Measurements from ENCODE around the gene SRPRB. TPM values are rescaled to one million over a fixed set of nuclear protein-coding genes. Genes with fewer than 3 reads are reported as not detected.
A peak's percentile ranks its signal among the peaks of the same experiment; 100 is the strongest.

SRPRB gene
- total and polyA plus RNA-seq, 5 donors from 2014 or later: 23.8 to 57.2 (median 36.4) TPM

DNA sequence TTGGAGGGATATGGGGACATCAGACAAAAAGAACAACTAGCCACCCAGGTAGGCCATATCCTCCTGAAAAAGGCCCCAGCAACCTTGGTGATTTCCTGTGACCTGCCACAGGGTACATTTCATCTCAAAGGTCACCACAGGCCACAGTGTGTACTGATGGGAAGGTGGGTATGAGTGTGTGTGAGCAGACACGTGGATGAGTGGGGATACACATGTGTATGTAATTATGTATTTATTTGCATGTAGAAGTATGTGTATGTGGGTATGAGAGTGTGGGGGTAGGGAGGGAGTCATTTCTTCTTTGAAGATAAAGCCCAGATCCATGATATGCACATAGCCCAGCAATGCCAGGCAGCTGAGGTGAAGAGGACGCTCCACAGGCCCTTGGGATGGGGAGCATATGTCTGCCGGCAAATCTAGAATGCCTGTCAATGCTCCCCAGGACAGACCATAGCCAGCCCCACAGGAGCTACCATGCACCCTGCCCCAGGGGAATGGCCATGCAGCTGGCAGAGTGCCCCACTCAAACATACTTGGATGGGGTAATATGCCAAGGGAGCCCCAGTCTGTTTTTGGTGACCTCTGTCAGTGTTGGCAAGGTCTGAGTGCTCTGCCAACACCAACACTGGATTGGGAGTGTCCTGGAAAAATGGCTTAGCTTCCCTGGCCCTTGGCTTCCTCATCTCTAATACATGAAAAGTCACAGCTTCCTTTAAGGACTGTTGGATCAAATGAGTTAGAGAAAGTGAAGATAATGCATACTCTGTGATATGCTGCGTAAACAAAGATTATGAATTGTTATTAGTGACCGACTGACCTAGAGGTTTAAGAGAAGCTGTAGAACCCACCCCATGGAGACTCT lies 47.7 kb downstream of the SRPRB start:
- Histone ChIP-seq H3K9me3 (ENCODE audit: control insufficient read depth in 2 of 2, low read length in 2 of 2) (no peaks in the 10 kb centered on the region), H3K4me1 (ENCODE audit: control insufficient read depth, insufficient read depth, low read length, poor library complexity, severe bottlenecking) (no peaks in the 10 kb centered on the region), H3K27me3 (ENCODE audit: control insufficient read depth, insufficient read depth, low read length) (peaks cover 4% of the 10 kb centered on the region), H3K27ac (ENCODE audit: insufficient read depth, low read length, poor library complexity, severe bottlenecking) (no peak overlapping the region), H3K4me3 (ENCODE audit: low read depth, low read length) (no peak overlapping the region), H3K36me3 (ENCODE audit: control insufficient read depth, insufficient read depth, low read length) (no peaks in the 10 kb centered on the region)
- no peaks in the 10 kb centered on the region for H3K4me1 Mint-ChIP-seq
- peaks cover 8% of the 10 kb centered on the region for H3K27me3 Mint-ChIP-seq
- ATAC-seq (ENCODE audit: low read depth in 2 of 2) (no peak), DNase-seq (no peak)
- H3K36me3 Mint-ChIP-seq: no peaks in the 10 kb centered on the region
- no peak overlapping the region for H3K4me3 Mint-ChIP-seq
- no peaks in the 10 kb centered on the region for H3K9me3 Mint-ChIP-seq
- H3K27ac Mint-ChIP-seq: no peak overlapping the region

DNA sequence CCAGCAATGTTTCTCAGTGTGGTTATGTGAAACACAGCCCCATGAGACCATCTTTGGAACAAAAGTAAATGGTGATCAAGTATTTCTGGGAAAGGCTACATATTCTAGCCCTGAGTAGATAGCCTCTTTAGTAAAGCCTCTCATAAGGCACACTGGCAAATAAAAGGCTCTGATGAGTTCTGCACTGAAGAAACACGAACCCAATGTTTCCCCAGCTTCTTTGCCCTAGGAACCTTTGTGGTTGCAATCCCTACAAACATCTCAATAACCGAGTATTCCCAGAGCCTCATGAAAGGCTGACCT lies 48.3 kb downstream of the SRPRB start:
- no peaks in the 10 kb centered on the region for H3K4me1 Mint-ChIP-seq
- Histone ChIP-seq H3K27ac (ENCODE audit: insufficient read depth, low read length, poor library complexity, severe bottlenecking) (no peak overlapping the region), H3K4me3 (ENCODE audit: low read depth, low read length) (no peak overlapping the region), H3K9me3 (ENCODE audit: control insufficient read depth in 2 of 2, low read length in 2 of 2) (no peaks in the 10 kb centered on the region), H3K27me3 (ENCODE audit: control insufficient read depth, insufficient read depth, low read length) (no peaks in the 10 kb centered on the region), H3K4me1 (ENCODE audit: control insufficient read depth, insufficient read depth, low read length, poor library complexity, severe bottlenecking) (no peaks in the 10 kb centered on the region), H3K36me3 (ENCODE audit: control insufficient read depth, insufficient read depth, low read length) (no peaks in the 10 kb centered on the region)
- ATAC-seq (ENCODE audit: low read depth in 2 of 2): no peak
- peaks cover 6% of the 10 kb centered on the region for H3K27me3 Mint-ChIP-seq
- no peak overlapping the region for H3K4me3 Mint-ChIP-seq
- DNase-seq: no peak
- H3K36me3 Mint-ChIP-seq: no peaks in the 10 kb centered on the region
- H3K27ac Mint-ChIP-seq: no peak overlapping the region
- H3K9me3 Mint-ChIP-seq: no peaks in the 10 kb centered on the region

DNA sequence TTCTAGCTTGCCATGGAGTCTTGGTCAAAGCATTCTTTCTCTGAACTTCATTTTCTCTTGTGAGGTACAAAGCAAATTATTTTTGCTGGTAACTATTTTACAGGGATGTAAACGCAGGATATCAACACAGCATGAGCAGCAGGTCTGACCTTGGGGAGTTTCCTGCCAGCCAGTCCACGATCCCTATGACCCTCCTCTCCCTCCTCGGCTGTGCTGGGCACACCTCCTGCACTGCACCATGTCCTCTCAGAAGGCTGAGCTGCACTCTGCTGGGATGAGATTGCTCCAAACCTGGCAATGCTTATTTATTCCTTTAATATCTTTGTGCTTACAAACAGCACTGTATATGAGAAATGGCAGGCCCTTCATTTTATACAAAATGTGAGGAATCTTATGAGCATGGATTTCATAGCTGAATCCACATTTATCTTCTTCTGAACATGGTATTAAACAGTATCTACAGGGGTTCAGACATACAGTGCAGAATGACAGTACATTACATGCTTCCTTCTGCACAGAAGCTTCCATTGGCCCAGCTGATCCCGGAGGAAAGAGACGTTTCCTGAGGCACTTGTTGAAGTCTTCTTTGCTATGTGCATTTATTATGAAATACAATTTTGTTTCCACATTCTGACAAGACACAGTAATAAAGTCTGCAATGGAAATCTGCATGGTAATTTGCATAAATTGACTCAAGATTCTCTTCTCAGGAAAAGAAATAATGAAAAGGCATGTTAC lies 48.8 kb downstream of the SRPRB start:
- no peak for DNase-seq
- no peaks in the 10 kb centered on the region for H3K36me3 Mint-ChIP-seq

DNA sequence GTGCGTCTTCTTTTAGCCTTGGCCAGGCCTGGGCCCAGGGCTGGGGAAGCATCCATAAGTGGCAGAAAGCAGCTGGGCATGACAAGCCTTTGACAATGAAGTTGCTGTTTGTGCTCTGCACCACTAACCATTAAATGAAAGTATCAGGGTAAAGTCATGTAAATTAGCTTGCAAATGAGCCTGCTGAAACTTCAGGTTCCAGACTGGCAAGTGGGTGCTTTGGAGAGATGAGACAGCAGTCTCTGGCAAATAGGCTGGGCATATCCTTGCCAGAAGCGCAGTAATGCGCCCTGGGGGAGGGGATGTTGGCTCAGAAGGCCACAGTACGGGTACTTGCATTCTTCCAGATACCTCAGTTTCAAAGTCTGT lies 49.4 kb downstream of the SRPRB start:
- no peak for ATAC-seq (ENCODE audit: low read depth in 2 of 2)
- Histone ChIP-seq H3K27me3 (ENCODE audit: control insufficient read depth, insufficient read depth, low read length) (no peaks in the 10 kb centered on the region), H3K27ac (ENCODE audit: insufficient read depth, low read length, poor library complexity, severe bottlenecking) (no peak overlapping the region), H3K4me3 (ENCODE audit: low read depth, low read length) (no peak overlapping the region), H3K9me3 (ENCODE audit: control insufficient read depth in 2 of 2, low read length in 2 of 2) (no peaks in the 10 kb centered on the region), H3K36me3 (ENCODE audit: control insufficient read depth, insufficient read depth, low read length) (no peaks in the 10 kb centered on the region), H3K4me1 (ENCODE audit: control insufficient read depth, insufficient read depth, low read length, poor library complexity, severe bottlenecking) (no peaks in the 10 kb centered on the region)
- H3K27ac Mint-ChIP-seq: no peak overlapping the region
- DNase-seq: no peak
- no peaks in the 10 kb centered on the region for H3K4me1 Mint-ChIP-seq
- H3K4me3 Mint-ChIP-seq: no peak overlapping the region
- H3K9me3 Mint-ChIP-seq: no peaks in the 10 kb centered on the region
- peaks cover 4% of the 10 kb centered on the region for H3K27me3 Mint-ChIP-seq
- no peaks in the 10 kb centered on the region for H3K36me3 Mint-ChIP-seq

More for the DNA sequence above, 48.8 kb downstream of the SRPRB start:
- H3K36me3 ChIP-seq (ENCODE audit: control insufficient read depth, insufficient read depth, low read length): no peaks in the 10 kb centered on the region
- Mint-ChIP-seq H3K27ac (no peak overlapping the region), H3K4me1 (no peaks in the 10 kb centered on the region), H3K9me3 (no peaks in the 10 kb centered on the region), H3K27me3 (peaks cover 4% of the 10 kb centered on the region), H3K4me3 (no peak overlapping the region)
- no peaks in the 10 kb centered on the region for H3K9me3 ChIP-seq (ENCODE audit: control insufficient read depth in 2 of 2, low read length in 2 of 2)
- no peaks in the 10 kb centered on the region for H3K27me3 ChIP-seq (ENCODE audit: control insufficient read depth, insufficient read depth, low read length)
- no peak overlapping the region for H3K4me3 ChIP-seq (ENCODE audit: low read depth, low read length)
- ATAC-seq (ENCODE audit: low read depth in 2 of 2): no peak
- H3K4me1 ChIP-seq (ENCODE audit: control insufficient read depth, insufficient read depth, low read length, poor library complexity, severe bottlenecking): no peaks in the 10 kb centered on the region
- H3K27ac ChIP-seq (ENCODE audit: insufficient read depth, low read length, poor library complexity, severe bottlenecking): no peak overlapping the region

DNA sequence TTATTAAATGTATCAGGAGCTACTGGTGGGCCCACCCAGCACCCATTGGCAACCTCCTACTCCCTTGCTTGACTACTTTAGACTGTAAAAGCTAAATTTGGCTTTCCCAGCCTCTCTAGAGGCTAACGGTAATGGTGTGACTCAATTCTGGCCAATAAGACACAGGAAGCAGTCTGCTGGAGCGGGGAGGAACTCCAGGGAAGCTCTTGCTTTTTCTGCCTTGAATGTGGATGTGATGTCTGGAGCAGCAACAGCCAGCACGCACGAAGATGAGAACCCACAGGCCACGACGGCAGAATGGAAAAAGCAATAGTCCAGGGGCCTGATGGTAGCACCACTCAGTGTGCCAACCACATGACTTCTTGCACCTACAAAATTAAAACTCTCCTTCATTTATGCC lies 50.2 kb downstream of the SRPRB start:
- no peaks in the 10 kb centered on the region for H3K27me3 ChIP-seq (ENCODE audit: control insufficient read depth, insufficient read depth, low read length)
- peaks cover 0 to 2% (median 0%) of the 10 kb centered on the region in 7 donors for H3K9me3 Mint-ChIP-seq
- DNase-seq: no peak
- H3K27me3 Mint-ChIP-seq: peaks cover 4% of the 10 kb centered on the region
- no peaks in the 10 kb centered on the region for H3K4me1 ChIP-seq (ENCODE audit: control insufficient read depth, insufficient read depth, low read length, poor library complexity, severe bottlenecking)
- H3K4me1 Mint-ChIP-seq: no peaks in the 10 kb centered on the region
- no peaks in the 10 kb centered on the region for H3K36me3 Mint-ChIP-seq
- no peak overlapping the region for H3K27ac ChIP-seq (ENCODE audit: insufficient read depth, low read length, poor library complexity, severe bottlenecking)
- H3K4me3 Mint-ChIP-seq: no peak overlapping the region
- H3K36me3 ChIP-seq (ENCODE audit: control insufficient read depth, insufficient read depth, low read length): no peaks in the 10 kb centered on the region
- no peak overlapping the region for H3K4me3 ChIP-seq (ENCODE audit: low read depth, low read length)
- no peaks in the 10 kb centered on the region for H3K9me3 ChIP-seq (ENCODE audit: control insufficient read depth in 2 of 2, low read length in 2 of 2)
- H3K27ac Mint-ChIP-seq: no peak overlapping the region
- no peak for ATAC-seq (ENCODE audit: low read depth in 2 of 2)

DNA sequence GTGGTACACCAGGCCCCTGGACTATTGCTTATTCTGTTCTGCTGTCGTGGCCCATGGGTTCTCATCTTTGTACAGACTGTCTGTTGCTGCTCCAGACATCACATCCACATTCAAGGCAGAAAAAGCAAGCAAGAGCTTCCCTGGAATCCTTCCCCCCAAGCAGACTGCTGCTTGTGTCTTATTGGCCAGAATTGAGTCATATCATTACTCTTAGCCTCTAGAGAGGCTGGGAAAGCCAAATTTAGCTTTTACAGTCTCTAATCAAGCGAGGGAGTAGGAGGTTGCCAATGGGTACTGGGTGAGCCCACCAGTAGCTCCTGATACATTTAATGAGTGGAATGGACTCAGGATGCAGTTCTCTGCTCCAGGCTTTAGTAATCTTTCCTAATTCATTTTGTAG lies 50.7 kb downstream of the SRPRB start:
- peaks cover 0 to 2% (median 0%) of the 10 kb centered on the region in 7 donors for H3K9me3 Mint-ChIP-seq
- Histone ChIP-seq H3K36me3 (ENCODE audit: control insufficient read depth, insufficient read depth, low read length) (no peaks in the 10 kb centered on the region), H3K4me1 (ENCODE audit: control insufficient read depth, insufficient read depth, low read length, poor library complexity, severe bottlenecking) (no peaks in the 10 kb centered on the region), H3K27me3 (ENCODE audit: control insufficient read depth, insufficient read depth, low read length) (no peaks in the 10 kb centered on the region), H3K4me3 (ENCODE audit: low read depth, low read length) (no peak overlapping the region), H3K27ac (ENCODE audit: insufficient read depth, low read length, poor library complexity, severe bottlenecking) (no peak overlapping the region), H3K9me3 (ENCODE audit: control insufficient read depth in 2 of 2, low read length in 2 of 2) (no peaks in the 10 kb centered on the region)
- H3K27ac Mint-ChIP-seq: no peak overlapping the region
- H3K4me3 Mint-ChIP-seq: no peak overlapping the region
- ATAC-seq (ENCODE audit: low read depth in 2 of 2): no peak
- no peaks in the 10 kb centered on the region for H3K4me1 Mint-ChIP-seq
- no peak for DNase-seq
- H3K27me3 Mint-ChIP-seq: peaks cover 4% of the 10 kb centered on the region
- no peaks in the 10 kb centered on the region for H3K36me3 Mint-ChIP-seq

DNA sequence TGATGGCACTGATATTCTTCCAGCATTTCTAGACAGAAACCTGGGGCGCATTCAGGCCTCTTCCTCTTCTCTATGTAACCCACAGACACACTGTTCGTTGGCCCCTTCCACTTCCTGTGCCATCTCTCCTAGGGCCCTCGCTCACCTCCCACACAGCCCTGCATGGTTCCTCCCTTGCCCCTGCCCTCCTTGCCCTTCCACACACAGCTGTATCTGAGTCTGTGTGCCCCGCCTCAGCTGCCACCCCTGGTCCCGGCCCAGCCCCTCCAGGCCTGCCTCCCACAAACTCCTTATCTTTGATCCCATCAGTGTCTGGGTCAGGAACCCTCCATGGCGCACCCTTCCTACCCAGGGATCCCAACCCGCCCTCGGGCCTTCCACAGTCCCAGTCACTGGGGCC lies 52.2 kb downstream of the SRPRB start:
- Histone ChIP-seq H3K36me3 (ENCODE audit: control insufficient read depth, insufficient read depth, low read length) (no peaks in the 10 kb centered on the region), H3K27ac (ENCODE audit: insufficient read depth, low read length, poor library complexity, severe bottlenecking) (no peak overlapping the region), H3K4me1 (ENCODE audit: control insufficient read depth, insufficient read depth, low read length, poor library complexity, severe bottlenecking) (no peaks in the 10 kb centered on the region), H3K4me3 (ENCODE audit: low read depth, low read length) (no peak overlapping the region), H3K27me3 (ENCODE audit: control insufficient read depth, insufficient read depth, low read length) (no peaks in the 10 kb centered on the region), H3K9me3 (ENCODE audit: control insufficient read depth in 2 of 2, low read length in 2 of 2) (no peaks in the 10 kb centered on the region)
- peaks cover 0 to 2% (median 0%) of the 10 kb centered on the region in 7 donors for H3K9me3 Mint-ChIP-seq
- H3K4me3 Mint-ChIP-seq: no peak overlapping the region
- H3K27me3 Mint-ChIP-seq: peaks cover 11% of the 10 kb centered on the region
- no peaks in the 10 kb centered on the region for H3K36me3 Mint-ChIP-seq
- ATAC-seq (ENCODE audit: low read depth in 2 of 2): no peak
- peak in 1 of 3 donors; percentile 14 for DNase-seq
- H3K27ac Mint-ChIP-seq: no peak overlapping the region
- no peaks in the 10 kb centered on the region for H3K4me1 Mint-ChIP-seq

Measured in CD4-positive, CD25-positive, alpha-beta regulatory T cell (primary cell).